ENCODE measurements around the gene CIT. TPM values are rescaled to one million over a fixed set of nuclear protein-coding genes. Genes with fewer than 3 reads are reported as not detected.

CIT gene
- total RNA-seq, 3 donors from 2014 or later (not counting 1 experiment from before 2014, with no cell fraction given) = 2.8 to 4.2 (median 3.6) TPM

DNA sequence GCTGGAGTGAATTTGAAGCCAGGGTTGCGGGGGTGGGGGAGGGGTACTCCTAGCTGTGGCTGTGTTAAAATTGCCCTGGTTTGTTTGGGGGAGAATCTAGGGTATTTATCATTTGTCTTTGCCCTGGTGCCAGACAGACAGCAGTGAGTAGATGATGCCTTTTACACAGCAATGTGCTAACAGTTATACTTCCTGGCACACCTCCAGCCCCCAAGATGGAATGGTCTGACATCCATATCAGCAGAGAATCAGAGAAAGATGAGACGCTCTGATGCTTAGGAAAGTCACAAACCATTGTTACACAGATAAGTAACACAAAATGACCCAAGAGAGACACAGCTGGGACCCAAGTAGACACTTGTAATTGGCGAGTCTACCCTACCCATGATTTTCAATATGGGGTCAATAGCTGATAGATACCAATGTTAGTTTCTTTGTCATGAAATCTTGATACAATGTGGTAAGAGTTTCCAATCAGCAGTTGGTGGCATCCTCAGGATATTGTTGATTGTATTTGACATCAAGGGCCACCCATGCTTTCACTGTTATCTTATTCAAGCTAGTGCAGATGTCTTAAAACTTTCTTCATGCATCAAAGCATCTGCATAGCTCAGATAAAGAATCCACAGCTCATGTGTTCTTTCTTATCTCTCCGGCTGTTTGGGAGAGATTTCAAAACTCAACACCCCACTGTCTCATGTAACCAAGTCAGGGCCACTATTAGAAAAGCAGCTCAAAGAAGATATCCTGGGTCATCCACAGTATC, 211.8 kb downstream of the CIT start:
- H3K36me3 ChIP-seq (ENCODE audit: control insufficient read depth, insufficient read depth, low read length) = peaks cover under 1% of the 10 kb centered on the region
- peaks cover 21% of the 10 kb centered on the region for H3K4me1 ChIP-seq (ENCODE audit: control insufficient read depth, insufficient read depth, low read length)
- DNase-seq = no peak
- no peak overlapping the region for H3K4me3 ChIP-seq (ENCODE audit: low read length)
- no peaks in the 10 kb centered on the region for H3K27me3 ChIP-seq (ENCODE audit: control insufficient read depth, insufficient read depth, low read length)
- intact Hi-C loops (cut with micrococcal nuclease) = loop anchor here (10.0 kb wide), 2 partner anchors 1261 to 1291 kb away; partner anchors contain the start of genes SUDS3 and TAOK3
- Mint-ChIP-seq H3K9me3 (no peaks in the 10 kb centered on the region), H3K4me1 (peaks cover 38 to 40% of the 10 kb centered on the region in 2 donors), H3K4me3 (peak overlapping the region; percentile 84), H3K27ac (peak overlapping the region; percentile 92), H3K36me3 (no peaks in the 10 kb centered on the region), H3K27me3 (ENCODE audit: low read depth in 2 of 2) (peaks cover 0 to 4% of the 10 kb centered on the region in 2 donors)
- H3K27ac ChIP-seq (ENCODE audit: low read length) = no peak overlapping the region
- TF ChIP-seq, protein P1, sequence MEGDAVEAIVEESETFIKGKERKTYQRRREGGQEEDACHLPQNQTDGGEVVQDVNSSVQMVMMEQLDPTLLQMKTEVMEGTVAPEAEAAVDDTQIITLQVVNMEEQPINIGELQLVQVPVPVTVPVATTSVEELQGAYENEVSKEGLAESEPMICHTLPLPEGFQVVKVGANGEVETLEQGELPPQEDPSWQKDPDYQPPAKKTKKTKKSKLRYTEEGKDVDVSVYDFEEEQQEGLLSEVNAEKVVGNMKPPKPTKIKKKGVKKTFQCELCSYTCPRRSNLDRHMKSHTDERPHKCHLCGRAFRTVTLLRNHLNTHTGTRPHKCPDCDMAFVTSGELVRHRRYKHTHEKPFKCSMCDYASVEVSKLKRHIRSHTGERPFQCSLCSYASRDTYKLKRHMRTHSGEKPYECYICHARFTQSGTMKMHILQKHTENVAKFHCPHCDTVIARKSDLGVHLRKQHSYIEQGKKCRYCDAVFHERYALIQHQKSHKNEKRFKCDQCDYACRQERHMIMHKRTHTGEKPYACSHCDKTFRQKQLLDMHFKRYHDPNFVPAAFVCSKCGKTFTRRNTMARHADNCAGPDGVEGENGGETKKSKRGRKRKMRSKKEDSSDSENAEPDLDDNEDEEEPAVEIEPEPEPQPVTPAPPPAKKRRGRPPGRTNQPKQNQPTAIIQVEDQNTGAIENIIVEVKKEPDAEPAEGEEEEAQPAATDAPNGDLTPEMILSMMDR (IDR thresholded peaks at IDR 0.05) = no peak
- H3K9me3 ChIP-seq (ENCODE audit: control insufficient read depth, insufficient read depth, low read length) = no peaks in the 10 kb centered on the region
- 88% methylated on average over 4 of the region's 4 CpGs for whole genome bisulfite sequencing (ENCODE audit: insufficient coverage)
- no peak for ATAC-seq

DNA sequence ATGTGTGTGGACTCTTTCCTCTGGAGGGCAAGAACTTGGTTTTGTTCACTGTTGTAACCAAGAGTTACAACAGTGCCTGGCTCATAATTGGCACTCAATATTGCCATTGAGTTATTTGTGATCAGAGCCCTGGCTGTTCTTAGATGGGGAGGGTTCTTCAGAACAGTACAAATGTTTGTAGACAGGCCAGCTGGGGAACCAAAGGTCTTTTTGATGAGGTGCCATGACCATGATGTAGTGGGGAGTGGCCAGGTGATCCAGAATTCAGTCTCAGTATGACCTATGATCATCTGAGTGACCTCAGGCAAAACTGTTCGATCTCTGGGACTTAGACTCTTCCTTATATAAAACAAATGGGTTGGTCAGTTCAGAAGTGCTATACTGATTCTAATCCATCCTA, 212.5 kb downstream of the CIT start:
- ATAC-seq = no peak
- H3K27ac ChIP-seq (ENCODE audit: low read length) = no peak overlapping the region
- H3K9me3 Mint-ChIP-seq = no peaks in the 10 kb centered on the region

GRCh38 chr12:119661882-119662281, 215.2 kb downstream of the CIT start:
- TF ChIP-seq, protein P1 (IDR thresholded peaks at IDR 0.05) = no peak
- ATAC-seq (no peak), DNase-seq (no peak)
- Histone ChIP-seq H3K9me3 (ENCODE audit: control insufficient read depth, insufficient read depth, low read length) (no peaks in the 10 kb centered on the region), H3K4me1 (ENCODE audit: control insufficient read depth, insufficient read depth, low read length) (peaks cover 7% of the 10 kb centered on the region), H3K27me3 (ENCODE audit: control insufficient read depth, insufficient read depth, low read length) (no peaks in the 10 kb centered on the region), H3K36me3 (ENCODE audit: control insufficient read depth, insufficient read depth, low read length) (no peaks in the 10 kb centered on the region), H3K4me3 (ENCODE audit: low read length) (no peak overlapping the region), H3K27ac (ENCODE audit: low read length) (no peak overlapping the region)
- WGBS (ENCODE audit: insufficient coverage) = 85% methylated on average over 2 of the region's 4 CpGs
- Mint-ChIP-seq H3K36me3 (no peaks in the 10 kb centered on the region), H3K4me3 (no peak overlapping the region), H3K9me3 (no peaks in the 10 kb centered on the region), H3K27me3 (ENCODE audit: low read depth in 2 of 2) (peaks cover 0 to 4% of the 10 kb centered on the region in 2 donors), H3K27ac (no peak overlapping the region), H3K4me1 (peaks cover 20 to 24% of the 10 kb centered on the region in 2 donors)
- intact Hi-C loops (cut with micrococcal nuclease) = loop anchor here (10.0 kb wide), 2 partner anchors 1257 to 1287 kb away; partner anchors contain the start of genes SUDS3 and TAOK3

More for the DNA sequence above, 212.5 kb downstream of the CIT start:
- no peaks in the 10 kb centered on the region for H3K9me3 ChIP-seq (ENCODE audit: control insufficient read depth, insufficient read depth, low read length)
- Mint-ChIP-seq H3K36me3 (no peaks in the 10 kb centered on the region), H3K27ac (no peak overlapping the region), H3K27me3 (ENCODE audit: low read depth in 2 of 2) (peaks cover 0 to 4% of the 10 kb centered on the region in 2 donors), H3K4me3 (no peak overlapping the region), H3K4me1 (peaks cover 38 to 40% of the 10 kb centered on the region in 2 donors)
- DNase-seq = no peak
- H3K27me3 ChIP-seq (ENCODE audit: control insufficient read depth, insufficient read depth, low read length) = no peaks in the 10 kb centered on the region
- WGBS (ENCODE audit: insufficient coverage) = no CpG with 5 or more reads among the region's 1 CpG
- peaks cover 19% of the 10 kb centered on the region for H3K4me1 ChIP-seq (ENCODE audit: control insufficient read depth, insufficient read depth, low read length)
- intact Hi-C loops (cut with micrococcal nuclease) = loop anchor here (10.0 kb wide), 2 partner anchors 1260 to 1290 kb away; partner anchors contain the start of genes SUDS3 and TAOK3
- H3K36me3 ChIP-seq (ENCODE audit: control insufficient read depth, insufficient read depth, low read length) = no peaks in the 10 kb centered on the region
- TF ChIP-seq, protein P1 (IDR thresholded peaks at IDR 0.05) = no peak
- no peak overlapping the region for H3K4me3 ChIP-seq (ENCODE audit: low read length)

Measured in natural killer cell (primary cell).